Endothelial cell of umbilical vein (primary cell): Measurements from ENCODE around the gene PAAF1. TPM values are rescaled to one million over a fixed set of nuclear protein-coding genes. Genes with fewer than 3 reads are reported as not detected.

Source experiments
- BruUV-seq: library from RNA; stranded (reverse); fragments of 400-500 nt; replicated peaks from 2 replicates; lab custom pipeline; 2021; lab: Mats Ljungman, UMichigan
- CTCF ChIA-PET: fragments of 300-600, 350-600 bp; sonication (Branson Sonifier 250); formaldehyde crosslinking; loops from one replicate; lab custom pipeline; 2021; ENCODE audit warnings: antibody characterized with exemption, inconsistent platforms; lab: Charles Lee
- POLR2A ChIA-PET: fragments of 300-600, 350-600 bp; sonication (Branson Sonifier 250); formaldehyde crosslinking; loops from one replicate; lab custom pipeline; 2021; ENCODE audit warnings: antibody characterized with exemption, inconsistent platforms; lab: Charles Lee
- DNase-seq: peaks from one replicate; pipeline ENCODE4 v3.0.0-alpha.2; 2011; ENCODE audit warnings: low read depth, low spot score
- FAIRE-seq: peaks from 2 replicates; lab custom pipeline; 2011; peaks lifted over from hg19 to GRCh38; lab: Jason Lieb, UNC
- H2AFZ ChIP-seq: 2 replicates; pipeline ENCODE4 v1.6.0; 2012; ENCODE audit warnings: low read depth, low read length, control low read depth, inconsistent platforms
- H3K27ac ChIP-seq: 2 replicates; pipeline ENCODE4 v1.5.1; 2011; ENCODE audit warnings: low read depth, mild to moderate bottlenecking, control low read depth, low read length, moderate library complexity; ENCODE audit not compliant: insufficient read depth
- H3K27me3 ChIP-seq, 2 experiments: 2 replicates each; pipeline versions ENCODE4 v1.6.0 to v1.6.1; 2011; ENCODE audit warnings: low read length in 2 of 2, mixed read lengths in 1 of 2; ENCODE audit not compliant: control insufficient read depth in 2 of 2, insufficient read depth in 2 of 2
- H3K36me3 ChIP-seq, 2 experiments: 2 replicates in 1 of 2; 3 replicates in 1 of 2; pipeline ENCODE4 v1.5.1; 2011; ENCODE audit warnings: low read length in 2 of 2, mild to moderate bottlenecking in 1 of 2, moderate library complexity in 1 of 2; ENCODE audit not compliant: control insufficient read depth in 2 of 2, insufficient read depth in 2 of 2; ENCODE audit errors: extremely low read depth in 1 of 2
- H3K4me1 ChIP-seq: 3 replicates; pipeline ENCODE4 v1.5.1; 2011; ENCODE audit warnings: mild to moderate bottlenecking, low read length; ENCODE audit not compliant: control insufficient read depth, insufficient read depth; ENCODE audit errors: extremely low read depth
- H3K4me2 ChIP-seq: 2 replicates; pipeline ENCODE4 v1.6.1; 2011; ENCODE audit warnings: low read length, control low read depth, mixed read lengths; ENCODE audit not compliant: insufficient read depth
- H3K4me3 ChIP-seq, 3 experiments: fragments of 200-600 bp in 1 of 3; sonication (generic), shearing (Covaris generic) in 1 of 3; replicated peaks in 1 of 3; 2 replicates each; pipeline ENCODE4 v1.5.1; 2011 to 2016; ENCODE audit warnings: control low read depth in 3 of 3, low read length in 3 of 3, mild to moderate bottlenecking in 2 of 3, inconsistent platforms in 1 of 3, low read depth in 1 of 3, moderate library complexity in 1 of 3; ENCODE audit not compliant: insufficient read depth in 1 of 3
- H3K79me2 ChIP-seq: 2 replicates; pipeline ENCODE4 v1.6.0; 2012; ENCODE audit warnings: low read length, inconsistent platforms; ENCODE audit not compliant: control insufficient read depth, insufficient read depth
- H3K9ac ChIP-seq: replicated peaks from 2 replicates; pipeline ENCODE3; 2011; ENCODE audit warnings: low read length, control low read depth; ENCODE audit not compliant: insufficient read depth; ENCODE audit errors: extremely low read depth
- H3K9me1 ChIP-seq: replicated peaks from 3 replicates; pipeline ENCODE4 v1.6.0; 2011; ENCODE audit warnings: mild to moderate bottlenecking, low read length; ENCODE audit not compliant: control insufficient read depth, insufficient read depth; ENCODE audit errors: extremely low read depth
- H3K9me3 ChIP-seq: replicated peaks from 2 replicates; pipeline ENCODE4 v1.5.1; 2012; ENCODE audit warnings: low read length, inconsistent platforms; ENCODE audit not compliant: control insufficient read depth, insufficient read depth
- H4K20me1 ChIP-seq: replicated peaks from 2 replicates; pipeline ENCODE3; 2011; ENCODE audit warnings: mild to moderate bottlenecking, low read length; ENCODE audit not compliant: control insufficient read depth, insufficient read depth; ENCODE audit errors: extremely low read depth
- EZH2 ChIP-seq: IDR thresholded peaks from 2 replicates; pipeline ENCODE4 v1.6.1; 2012; ENCODE audit warnings: borderline replicate concordance, low read depth, mild to moderate bottlenecking, moderate library complexity, low read length, inconsistent platforms; ENCODE audit not compliant: severe bottlenecking
- GATA2 ChIP-seq: IDR thresholded peaks from 2 replicates; pipeline ENCODE4 v1.7.0; 2011; ENCODE audit warnings: low read depth, mild to moderate bottlenecking, moderate library complexity, mixed read lengths, low read length; ENCODE audit not compliant: insufficient read length, insufficient read depth
- JUN ChIP-seq: IDR thresholded peaks from 2 replicates; pipeline ENCODE4 v1.6.1; 2011; ENCODE audit warnings: borderline replicate concordance, low read depth; ENCODE audit not compliant: insufficient read length, insufficient read depth
- POLR2A ChIP-seq: IDR thresholded peaks from 2 replicates; pipeline ENCODE4 v1.6.1; 2012; ENCODE audit warnings: low read depth, mild to moderate bottlenecking, control low read depth, low read length
- POLR2AphosphoS5 ChIP-seq: IDR thresholded peaks from 2 replicates; pipeline ENCODE4 v1.6.1; 2012; ENCODE audit warnings: low read depth, mild to moderate bottlenecking, control low read depth, low read length, moderate library complexity; ENCODE audit not compliant: insufficient read depth
- dilution Hi-C: fragments of 300-500 bp; cut with MboI; formaldehyde crosslinking; loops from one replicate; pipeline ENCODE4 v1.15.0; 2019; ENCODE audit warnings: low sequenced_read_pairs; ENCODE audit not compliant: extremely low pct_ligation_motif_present
- intact Hi-C: fragments of 100-400 bp; cut with micrococcal nuclease; formaldehyde crosslinking; loops from one replicate; pipeline ENCODE4 v1.10.0; 2022
- polyA plus RNA-seq, 4 experiments: library from polyadenylated mRNA; depleted of rRNA in 3 of 4; stranded (reverse) in 3 of 4; unstranded in 1 of 4; fragments of >200 nt; gene quantifications; 2 replicates each; pipeline versions ENCODE4 v1.2.1 to v1.2.3, GENCODE V29; 2011 to 2012; ENCODE audit warnings: missing spikeins in 1 of 4
- total RNA-seq: library from RNA; stranded (reverse); gene quantifications from 2 replicates; pipeline ENCODE4 v1.2.3, GENCODE V29; 2021

The PAAF1 gene
- total and polyA plus RNA-seq, 2 donors (not counting 3 experiments of a cell fraction or from before 2014, with no cell fraction given), result 9.8 to 16.1 TPM

DNA sequence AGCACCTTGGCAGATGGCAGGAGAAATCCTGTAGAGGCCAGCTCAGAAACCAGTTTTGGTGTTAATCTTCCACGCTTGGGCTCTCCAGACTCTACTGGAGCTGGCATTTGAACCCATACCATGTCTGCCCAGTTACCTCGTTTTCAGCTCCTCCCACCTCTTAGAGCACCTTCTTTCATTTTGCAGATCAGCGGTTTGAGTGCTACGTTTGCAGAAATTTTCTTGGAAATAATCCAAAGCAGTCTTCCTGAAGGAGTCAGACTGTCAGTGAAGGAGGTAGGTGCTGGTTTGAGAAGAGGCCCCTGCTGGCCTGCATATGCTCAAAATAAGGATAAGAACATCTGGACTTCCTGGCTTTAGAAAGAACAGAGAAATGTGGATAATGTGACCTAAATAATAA, 13.8 kb upstream of the PAAF1 start:
- TF ChIP-seq POLR2AphosphoS5 (no peak), GATA2 (no peak)
- POLR2A ChIA-PET, result no interaction called here
- no peaks in the 10 kb centered on the region for H4K20me1 ChIP-seq
- no peak overlapping the region for H3K9ac ChIP-seq
- no peak overlapping the region for H3K4me3 ChIP-seq
- peaks cover 11% of the 10 kb centered on the region for H3K4me1 ChIP-seq
- H3K9me1 ChIP-seq, result no peaks in the 10 kb centered on the region
- H3K79me2 ChIP-seq, result no peaks in the 10 kb centered on the region
- DNase-seq (no peak), FAIRE-seq (no peak)
- no peak overlapping the region for H3K27ac ChIP-seq
- H2AFZ ChIP-seq, result no peak overlapping the region
- BruUV-seq, result no TSS peak
- intact Hi-C loops (no loop called here), dilution Hi-C loops (no loop called here)
- CTCF ChIA-PET, result no interaction called here
- H3K9me3 ChIP-seq, result no peaks in the 10 kb centered on the region
- H3K4me2 ChIP-seq, result no peak overlapping the region
- H3K36me3 ChIP-seq, result peaks cover 2% of the 10 kb centered on the region in 2 experiments
- H3K27me3 ChIP-seq, result no peaks in the 10 kb centered on the region

GRCh38 chr11:73866095-73866579, 10.7 kb upstream of the PAAF1 start:
- BruUV-seq, result no TSS peak
- no peak overlapping the region for H3K4me2 ChIP-seq
- H3K4me3 ChIP-seq, result no peak overlapping the region
- ChIA-PET CTCF (interaction anchor here (1.1 to 1.6 kb wide), 3 partner anchors 18 to 65 kb away, joined by 3 to 4 read pairs (median 3); no protein-coding TSS in a partner anchor), POLR2A (interaction anchor here (0.6 kb wide), 1 partner anchor 69 kb away, joined by 6 read pairs; no protein-coding TSS in a partner anchor)
- H4K20me1 ChIP-seq, result no peaks in the 10 kb centered on the region
- H3K27me3 ChIP-seq, result no peaks in the 10 kb centered on the region
- no peaks in the 10 kb centered on the region for H3K9me3 ChIP-seq
- FAIRE-seq (no peak), DNase-seq (no peak)
- H3K9ac ChIP-seq, result no peak overlapping the region
- H2AFZ ChIP-seq, result no peak overlapping the region
- TF ChIP-seq POLR2A, result no peak
- TF ChIP-seq EZH2, result no peak
- TF ChIP-seq JUN, result no peak
- no peak for TF ChIP-seq POLR2AphosphoS5
- TF ChIP-seq GATA2, result no peak
- H3K79me2 ChIP-seq, result no peaks in the 10 kb centered on the region
- peaks cover 2% of the 10 kb centered on the region in 2 experiments for H3K36me3 ChIP-seq
- intact Hi-C loops, result no loop called here
- dilution Hi-C loops, result no loop called here
- H3K27ac ChIP-seq, result peak overlapping the region; percentile 17
- H3K9me1 ChIP-seq, result no peaks in the 10 kb centered on the region
- H3K4me1 ChIP-seq, result peaks cover 11% of the 10 kb centered on the region
